SHP77 (cell line): ENCODE measurements around the gene PAPPA2.
"Not testable (repeated sequence)": the region's sequence is repeated elsewhere in the genome, so short reads cannot be mapped to it uniquely, and the experiment has no call there.

Experiments
- DNase-seq, 2 experiments: peaks; one replicate each; lab custom pipeline; 2025; lab: John Stamatoyannopoulos, UW

The PAPPA2 gene

DNA sequence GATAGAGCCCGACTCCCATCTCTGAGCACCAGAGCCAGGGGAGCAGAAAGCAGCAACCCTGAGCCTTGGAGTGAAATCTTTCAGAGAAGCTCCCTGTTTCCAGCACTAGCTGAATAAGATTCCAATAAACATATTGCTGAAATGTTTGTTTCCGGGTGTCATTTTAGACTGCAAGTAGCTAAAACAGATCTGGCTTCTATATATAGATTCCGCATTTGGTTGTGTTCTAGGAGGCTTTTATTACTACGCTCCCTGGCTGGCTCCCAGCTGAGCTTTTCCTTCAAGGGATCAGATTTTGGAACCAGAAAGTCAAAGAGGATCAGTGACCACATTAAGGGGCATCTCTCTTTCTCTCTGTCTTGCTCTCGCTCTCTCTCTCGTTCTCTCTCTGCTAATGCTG is 88.2 kb downstream of the PAPPA2 start:
- no peak for DNase-seq

DNA sequence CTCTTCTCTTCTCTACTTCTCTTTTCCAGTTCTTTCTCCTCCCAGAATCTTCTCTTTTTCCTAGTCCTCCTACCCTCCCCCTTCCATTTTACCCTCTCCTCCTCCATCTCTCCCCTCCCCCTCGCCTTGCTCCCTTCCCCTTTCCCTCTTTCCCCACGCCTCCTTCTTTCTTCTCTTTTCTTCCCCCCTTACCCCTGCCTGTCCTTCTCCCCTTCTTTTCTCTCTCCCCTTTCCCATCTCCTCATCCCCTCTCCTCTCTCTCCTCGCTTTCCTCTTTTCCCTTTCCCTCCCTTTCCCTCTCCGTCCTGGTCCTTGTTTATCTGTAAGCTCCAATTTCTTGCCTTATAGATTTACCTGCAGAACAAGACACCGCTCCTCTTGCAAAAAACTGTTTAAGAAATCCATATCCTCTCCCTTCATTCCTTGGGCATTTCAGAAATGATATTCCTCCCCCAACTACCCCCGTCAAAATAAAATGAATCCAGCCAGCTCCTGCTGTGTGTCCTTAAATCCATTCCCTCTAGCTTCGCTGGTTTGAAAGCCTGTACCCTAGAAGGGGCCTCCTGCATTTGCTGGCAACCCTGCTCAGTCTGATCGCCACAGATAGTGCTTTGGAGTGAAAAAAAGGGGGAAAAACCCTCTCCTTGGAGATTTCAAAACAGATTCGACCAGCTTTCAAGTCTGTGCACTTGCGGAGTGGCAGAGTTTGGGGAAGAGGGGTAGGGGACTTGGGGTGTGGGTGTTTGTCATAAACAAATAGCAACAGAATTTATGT is 89.4 kb downstream of the PAPPA2 start:
- DNase-seq: no peak

DNA sequence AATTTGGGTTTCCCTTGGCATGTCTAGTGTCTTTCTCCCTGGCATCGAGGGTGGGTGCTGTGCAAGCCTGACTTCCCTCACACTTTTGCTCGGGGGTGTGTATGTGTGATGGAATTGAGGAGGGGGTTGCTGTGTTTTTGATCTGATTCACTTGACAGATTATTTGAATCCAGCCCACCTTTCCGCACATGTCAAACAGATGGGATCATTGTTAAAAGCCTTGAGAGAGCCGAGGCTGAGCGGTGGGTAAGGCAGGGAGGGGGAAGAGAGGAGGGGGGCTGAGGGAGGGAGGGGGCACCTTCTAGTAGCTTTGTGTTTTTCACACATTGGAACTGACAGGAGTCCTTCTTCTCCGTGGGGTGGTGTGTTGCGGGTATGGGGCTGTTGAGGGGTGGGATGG is 90.0 kb downstream of the PAPPA2 start:
- no peak for DNase-seq

DNA sequence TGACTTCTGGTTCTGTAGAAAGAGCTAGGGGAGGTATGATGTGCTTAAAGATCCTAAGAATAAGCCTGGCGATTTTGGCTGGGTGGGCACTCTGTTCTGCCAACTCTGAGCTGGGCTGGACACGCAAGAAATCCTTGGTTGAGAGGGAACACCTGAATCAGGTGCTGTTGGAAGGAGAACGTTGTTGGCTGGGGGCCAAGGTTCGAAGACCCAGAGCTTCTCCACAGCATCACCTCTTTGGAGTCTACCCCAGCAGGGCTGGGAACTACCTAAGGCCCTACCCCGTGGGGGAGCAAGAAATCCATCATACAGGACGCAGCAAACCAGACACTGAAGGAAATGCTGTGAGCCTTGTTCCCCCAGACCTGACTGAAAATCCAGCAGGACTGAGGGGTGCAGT is 93.3 kb downstream of the PAPPA2 start:
- DNase-seq: no peak

DNA sequence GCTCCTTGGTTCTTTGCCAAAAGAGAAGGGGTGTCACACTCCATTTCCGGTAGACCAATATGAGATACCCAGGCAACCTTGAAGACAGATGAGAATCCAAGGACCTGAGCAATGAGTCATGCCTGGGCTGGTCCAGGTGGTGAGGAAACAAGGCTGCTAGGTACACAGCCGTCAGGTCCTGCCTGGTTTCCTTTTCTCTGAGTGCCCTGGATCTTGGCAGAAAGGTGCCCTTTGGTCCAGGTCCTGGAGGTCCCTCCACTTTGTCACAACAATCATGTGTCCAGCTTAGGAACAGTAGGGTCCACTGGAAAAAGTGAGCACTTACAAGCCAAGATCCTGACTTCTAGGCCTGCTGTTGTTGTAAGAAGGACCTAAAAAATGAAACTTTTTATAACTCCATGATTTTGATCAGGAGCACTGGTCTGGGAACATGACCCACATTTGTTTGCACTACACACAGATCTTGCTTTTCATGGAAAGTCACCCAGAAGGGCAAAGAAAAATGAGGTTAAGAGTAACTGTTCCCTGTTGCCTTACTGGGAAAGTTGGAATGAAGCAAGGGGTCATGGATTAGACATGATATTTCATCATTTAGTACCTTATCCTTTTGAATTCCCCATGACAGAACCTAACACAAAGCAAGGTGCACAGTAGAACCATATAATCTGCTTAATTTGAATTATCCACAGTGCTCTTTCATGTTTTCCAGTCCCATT is 94.7 kb downstream of the PAPPA2 start:
- DNase-seq: no peak

DNA sequence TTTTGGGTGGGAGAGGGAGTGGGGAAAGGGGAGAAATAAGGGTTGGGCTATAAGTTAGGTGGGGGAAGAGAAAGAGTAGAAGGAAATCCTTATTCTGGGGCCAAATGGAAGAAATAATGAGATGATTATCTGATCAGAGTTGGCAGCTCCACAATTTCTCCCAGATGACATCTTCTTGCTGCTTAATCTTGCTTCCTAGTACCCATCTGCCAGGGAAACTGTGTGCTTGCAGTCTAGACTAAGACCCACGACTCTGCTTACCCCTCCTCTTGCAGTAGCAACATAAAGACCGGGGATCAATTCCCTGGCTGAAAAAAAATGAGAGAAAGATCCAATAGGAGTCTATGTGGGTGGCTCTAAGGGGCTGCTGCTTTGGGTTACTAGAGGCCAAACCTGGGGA is 95.6 kb downstream of the PAPPA2 start:
- DNase-seq: no peak

DNA sequence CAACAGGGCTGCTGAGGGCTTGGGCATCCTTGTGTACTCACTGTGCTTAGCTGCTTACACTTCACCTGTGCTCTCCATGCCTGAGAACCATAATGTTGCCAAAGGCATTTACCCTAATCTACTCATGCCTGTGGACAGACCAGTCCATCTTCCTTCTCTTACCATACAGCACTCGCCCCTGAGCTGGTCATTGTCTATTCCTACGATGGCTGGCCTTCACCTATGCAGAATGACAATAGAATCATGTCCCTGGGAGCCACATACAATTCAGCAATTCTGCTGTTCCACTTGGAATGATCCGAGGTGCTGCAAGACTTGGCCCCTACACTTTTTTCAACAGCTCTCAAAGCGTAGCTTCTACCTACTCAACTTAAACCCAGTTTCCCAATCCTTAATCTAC is 96.5 kb downstream of the PAPPA2 start:
- no peak for DNase-seq

DNA sequence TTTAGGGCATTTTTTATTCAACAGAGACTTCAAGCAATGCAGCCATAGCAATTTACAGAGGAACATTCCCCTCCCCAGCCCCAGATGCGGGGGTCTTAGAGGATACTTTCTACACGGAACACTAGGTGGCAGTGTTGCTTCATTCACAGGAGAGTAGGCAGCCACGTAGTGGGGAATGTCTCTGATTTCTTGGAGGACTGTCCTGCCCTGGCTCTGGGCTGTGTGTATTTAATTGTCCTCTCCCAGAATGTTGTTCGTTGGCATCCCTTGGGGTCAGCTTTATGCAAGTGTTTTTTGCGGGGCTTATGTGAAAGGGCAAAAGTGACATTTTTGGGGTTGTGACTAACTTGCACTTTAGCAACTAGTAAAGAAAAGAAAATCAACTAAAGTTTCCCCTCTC is 96.9 kb downstream of the PAPPA2 start:
- DNase-seq: peak; percentile 30 to 32

DNA sequence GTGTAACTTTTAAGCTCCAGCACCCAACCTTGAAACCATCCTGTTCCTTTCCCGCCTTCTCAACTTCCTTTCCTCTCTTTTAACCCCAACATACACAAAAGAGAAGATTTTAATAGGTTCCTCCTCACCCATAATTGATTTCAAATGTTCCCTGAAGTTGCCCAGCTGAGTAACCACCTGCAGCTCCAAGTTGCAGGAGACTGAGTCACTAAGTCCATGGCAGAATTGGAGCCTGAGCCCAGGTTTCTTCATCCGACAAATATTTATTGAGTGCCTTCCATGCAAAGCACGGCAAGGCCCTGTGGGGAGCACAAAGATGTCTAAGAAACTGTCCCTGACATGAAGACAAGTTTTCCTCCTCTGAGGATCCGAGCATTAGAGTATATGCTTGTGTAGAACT is 97.7 kb downstream of the PAPPA2 start:
- no peak for DNase-seq

DNA sequence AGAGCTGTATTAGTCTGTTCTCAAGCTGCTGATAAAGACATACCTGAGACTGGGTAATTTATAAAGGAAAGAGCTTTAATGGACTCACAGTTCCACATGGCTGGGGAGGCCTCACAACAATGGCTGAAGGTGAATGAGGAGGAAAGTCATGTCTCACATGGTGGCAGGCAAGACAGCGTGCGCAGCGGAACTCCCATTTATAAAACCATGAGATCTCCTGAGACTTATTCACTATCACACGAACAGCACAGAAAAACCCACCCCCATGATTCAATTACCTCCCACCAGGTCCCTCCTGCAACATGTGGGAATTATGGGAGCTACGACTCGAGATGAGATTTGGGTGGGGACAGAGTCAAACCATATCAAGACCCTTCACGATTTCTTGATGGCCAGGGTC is 98.8 kb downstream of the PAPPA2 start:
- not testable (repeated sequence) for DNase-seq

DNA sequence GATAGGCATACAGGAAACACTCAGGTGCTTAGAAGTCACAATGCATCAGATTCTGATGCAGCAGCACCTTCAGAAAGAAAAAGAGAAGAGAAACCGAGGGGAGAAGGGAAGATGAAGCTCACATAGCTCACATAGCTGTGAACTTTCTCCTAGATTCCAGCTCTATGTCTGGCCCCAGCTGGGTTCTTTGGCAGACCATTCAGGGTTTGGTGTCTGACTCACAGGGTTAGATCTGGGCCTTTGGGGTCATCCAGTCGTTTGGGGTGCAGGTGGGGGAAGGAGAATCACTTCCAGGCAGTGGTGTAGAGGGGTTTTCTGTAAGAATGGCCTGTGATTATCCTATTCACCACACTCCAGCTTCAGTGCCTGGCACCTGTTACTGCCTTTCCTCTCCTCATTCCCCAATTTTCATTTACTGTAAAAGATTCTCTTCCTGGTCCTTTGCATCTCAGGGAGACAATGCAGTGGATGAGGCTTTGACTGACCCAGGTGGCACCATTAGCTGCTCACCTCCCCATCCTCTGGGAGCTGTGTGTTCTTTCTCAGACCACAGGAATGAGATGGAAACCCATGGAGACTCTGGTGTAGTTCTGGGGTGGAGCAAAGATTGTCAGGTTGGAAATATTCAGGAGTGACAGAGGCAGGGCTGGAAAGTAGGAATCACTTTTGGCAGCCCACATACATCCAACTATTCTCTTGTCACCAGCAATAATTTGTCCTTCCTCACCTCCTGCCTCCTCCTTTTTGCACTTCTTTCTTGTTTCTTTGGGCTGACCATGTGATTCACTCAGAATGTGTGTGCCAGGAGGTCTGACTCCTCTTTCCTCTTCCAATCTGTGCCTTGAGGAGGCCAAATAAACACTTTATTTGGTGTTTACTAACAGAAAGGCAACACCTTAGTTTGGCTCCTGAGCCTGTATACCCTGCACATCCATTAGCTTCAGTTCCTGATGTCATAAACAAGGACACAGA is 103.3 kb downstream of the PAPPA2 start:
- no peak for DNase-seq

DNA sequence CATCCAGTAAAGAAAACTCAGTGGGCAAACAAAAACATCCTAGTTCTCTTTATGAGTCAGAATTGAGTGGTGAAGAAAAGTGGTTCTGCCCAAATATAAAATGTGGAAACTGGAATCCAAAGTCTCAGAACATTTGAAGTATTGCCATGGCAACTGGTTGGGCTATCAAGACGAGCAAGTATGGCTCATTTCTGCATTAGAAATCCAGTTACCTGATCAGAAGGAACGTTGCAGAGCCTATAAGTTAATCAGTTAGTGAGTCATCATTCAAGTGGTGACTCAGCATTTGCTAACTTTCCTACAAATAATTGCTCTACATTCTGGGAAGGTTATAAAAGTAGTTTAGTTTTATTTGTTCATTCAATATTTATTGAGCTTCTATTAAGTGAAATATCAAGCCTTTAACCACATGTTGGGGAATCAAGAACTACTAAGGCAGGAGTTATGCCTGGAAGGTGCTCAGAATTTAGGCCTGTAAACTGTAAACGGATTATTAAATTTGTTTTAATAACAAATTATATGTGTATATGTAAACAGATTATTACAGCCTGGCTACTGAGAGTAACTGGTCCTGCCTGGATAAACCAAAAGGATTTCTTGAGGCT is 104.3 kb downstream of the PAPPA2 start:
- DNase-seq: no peak

DNA sequence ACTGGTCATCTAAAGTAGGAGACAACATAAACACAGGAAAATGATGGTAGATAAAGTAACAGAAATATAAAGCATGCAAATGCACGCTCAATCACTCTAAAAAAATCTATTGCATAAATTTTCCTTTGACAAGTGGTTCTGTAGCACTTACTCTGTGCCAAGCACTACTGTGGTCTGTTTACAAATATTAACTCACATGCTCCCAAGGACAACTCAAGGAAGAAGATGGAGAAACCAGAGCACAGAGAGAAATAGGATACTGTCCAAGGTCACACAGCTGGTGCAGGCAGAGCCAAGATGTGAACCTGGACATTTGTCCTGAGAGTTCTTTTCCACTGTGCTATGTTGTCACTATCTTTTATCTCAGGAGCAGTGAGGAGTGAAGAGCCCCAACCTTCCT is 105.2 kb downstream of the PAPPA2 start:
- no peak for DNase-seq

DNA sequence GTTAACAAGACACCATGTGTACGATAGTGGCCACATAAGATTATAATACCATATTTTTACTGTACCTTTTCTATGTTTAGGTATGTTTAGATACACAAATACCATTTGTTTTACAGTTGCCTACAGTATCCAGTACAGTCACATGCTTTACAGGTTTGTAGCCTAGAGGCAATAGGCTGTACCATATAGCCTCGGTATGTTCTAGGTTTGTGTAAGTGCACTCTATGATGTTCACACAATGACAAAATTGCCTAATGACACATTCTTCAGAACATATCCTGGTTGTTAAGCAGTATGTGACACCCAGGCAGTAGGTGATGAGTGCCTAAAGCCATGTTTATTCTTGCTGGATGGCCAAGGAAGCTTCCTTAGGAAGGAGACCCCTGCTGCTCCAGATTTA is 111.8 kb downstream of the PAPPA2 start:
- no peak for DNase-seq

DNA sequence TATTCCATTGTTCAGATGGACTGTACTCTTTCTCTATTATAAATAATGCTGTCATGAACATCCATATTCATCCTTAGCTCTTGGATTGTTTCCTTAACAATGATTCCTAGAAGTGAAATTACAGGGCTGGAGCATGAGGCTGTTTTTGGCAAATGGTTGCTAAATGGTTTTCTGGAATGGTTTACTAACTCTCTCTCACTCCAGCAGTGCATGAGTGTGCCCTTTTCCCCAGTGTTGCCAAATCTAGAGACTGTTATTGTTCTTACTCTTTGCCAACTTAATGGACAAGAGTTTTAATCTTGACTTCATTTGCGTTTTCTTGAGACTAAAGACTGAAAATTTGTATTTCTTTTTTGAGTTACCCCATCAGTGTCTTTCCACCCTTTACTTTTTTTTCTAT is 113.0 kb downstream of the PAPPA2 start:
- no peak for DNase-seq

DNA sequence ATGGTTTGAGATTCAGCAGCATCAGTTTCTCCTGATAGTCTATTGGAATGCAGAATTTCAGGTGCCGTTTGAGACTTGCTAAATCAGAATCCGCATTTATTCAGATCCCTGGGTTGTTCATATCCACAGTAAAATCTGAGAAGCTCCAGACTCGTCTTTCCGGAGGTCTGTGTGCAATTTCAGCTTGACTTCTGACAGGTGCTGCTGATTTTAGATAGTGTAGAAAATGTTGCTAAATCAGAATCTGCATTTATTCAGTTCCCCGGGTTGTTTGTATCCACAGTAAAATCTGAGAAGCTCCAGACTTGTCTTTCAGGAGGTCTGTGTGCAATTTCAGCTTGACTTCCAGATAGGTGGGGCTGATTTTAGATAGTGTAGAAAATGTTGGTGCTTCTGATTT is 113.7 kb downstream of the PAPPA2 start:
- no peak for DNase-seq

DNA sequence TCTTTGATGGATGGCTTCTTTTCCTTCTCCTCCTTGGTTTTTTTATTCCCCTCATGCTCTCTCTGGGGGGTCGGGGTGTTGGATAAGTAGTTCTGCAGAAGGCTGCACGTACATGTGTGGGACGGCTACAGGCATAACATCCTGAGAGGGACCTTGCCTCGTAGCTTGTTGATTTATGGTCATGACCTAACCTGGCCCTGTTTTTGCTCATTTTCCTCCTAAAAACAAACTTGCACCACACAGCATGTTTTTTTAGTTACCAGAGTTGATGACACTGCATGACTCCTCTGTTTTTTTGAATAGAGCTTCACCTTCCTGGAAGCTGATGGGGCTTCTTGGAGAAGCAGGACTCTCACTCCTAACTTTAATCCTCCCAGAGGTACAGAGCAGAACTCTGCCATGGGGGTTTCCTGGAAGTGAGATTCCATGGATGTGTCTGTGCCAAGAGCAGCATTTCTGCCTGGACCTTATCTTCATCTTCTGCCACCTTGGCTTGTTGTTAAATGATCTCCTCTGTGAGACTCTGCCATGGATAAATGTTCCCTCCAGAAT is 114.7 kb downstream of the PAPPA2 start:
- DNase-seq: no peak

DNA sequence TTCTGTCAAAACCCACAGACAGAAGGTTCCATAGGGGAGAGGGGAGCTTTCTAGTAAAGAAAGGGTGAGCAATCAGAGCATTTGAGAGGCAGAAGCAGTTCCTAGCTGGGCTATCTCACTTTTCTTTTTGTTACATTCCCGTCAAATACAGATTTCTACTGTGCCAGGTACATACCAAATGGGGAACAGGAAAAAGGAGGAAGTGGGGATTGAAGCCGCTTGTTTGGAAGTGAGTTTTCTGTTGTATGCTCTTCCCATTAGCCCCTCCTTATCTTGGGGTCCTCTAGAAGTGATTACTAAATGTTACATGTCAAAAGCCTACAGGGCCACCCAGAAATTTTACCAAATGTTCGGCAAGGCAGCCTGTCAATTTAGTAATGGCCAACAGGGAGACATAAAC is 116.1 kb downstream of the PAPPA2 start:
- no peak for DNase-seq

DNA sequence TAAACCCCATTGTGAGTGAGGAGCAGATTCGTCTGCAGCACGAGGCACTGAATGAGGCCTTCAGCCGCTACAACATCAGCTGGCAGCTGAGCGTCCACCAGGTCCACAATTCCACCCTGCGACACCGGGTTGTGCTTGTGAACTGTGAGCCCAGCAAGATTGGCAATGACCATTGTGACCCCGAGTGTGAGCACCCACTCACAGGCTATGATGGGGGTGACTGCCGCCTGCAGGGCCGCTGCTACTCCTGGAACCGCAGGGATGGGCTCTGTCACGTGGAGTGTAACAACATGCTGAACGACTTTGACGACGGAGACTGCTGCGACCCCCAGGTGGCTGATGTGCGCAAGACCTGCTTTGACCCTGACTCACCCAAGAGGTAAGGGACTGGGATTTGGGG is 132.2 kb downstream of the PAPPA2 start:
- DNase-seq: no peak

DNA sequence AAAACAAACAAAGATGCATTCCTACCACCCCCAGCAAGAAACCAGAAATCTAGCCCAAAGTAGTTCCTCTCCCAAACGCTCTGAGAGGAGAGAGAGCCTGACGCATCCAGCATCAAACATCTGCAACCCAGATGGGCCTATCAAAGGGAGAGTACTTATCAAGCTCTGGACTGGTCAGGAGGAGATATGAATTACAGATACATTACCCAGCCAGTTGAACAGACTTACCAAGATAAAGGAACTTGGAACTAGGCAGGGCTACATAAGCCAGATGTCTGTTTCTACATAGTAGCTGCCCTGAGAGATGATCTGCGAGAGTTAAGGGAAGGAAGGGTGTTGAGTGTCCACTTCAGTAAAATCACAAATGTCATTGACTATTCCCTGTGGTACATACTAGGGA is 138.4 kb downstream of the PAPPA2 start:
- DNase-seq: no peak

DNA sequence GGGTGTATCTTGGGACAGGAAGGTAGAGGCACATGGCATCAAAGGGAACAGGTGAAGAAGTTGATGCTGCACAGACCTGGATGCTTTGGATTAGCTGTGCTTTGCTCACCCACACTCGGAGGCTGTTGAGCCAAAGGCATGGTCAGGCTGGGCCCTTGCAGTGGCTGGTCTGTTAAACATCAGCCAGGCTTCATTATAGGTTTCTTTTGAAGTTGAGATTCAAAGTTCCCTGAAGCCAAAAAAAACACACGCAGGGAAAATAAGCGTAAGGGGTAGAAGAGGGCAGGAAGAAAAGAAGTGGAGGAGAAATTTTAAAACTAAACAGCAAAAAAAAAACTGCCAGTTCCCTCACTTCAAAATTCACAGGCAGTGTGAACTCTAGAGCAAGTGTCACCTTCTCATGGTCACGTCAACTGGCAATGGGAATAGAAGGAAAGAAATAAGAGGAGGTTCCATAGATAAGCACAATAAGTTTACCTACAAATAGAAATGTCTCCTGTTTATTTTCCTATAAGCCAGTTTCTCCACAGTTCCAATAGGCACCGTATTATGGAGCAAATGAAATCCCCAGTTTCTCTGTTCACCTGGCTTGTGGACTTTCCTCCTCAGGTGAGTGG is 139.5 kb downstream of the PAPPA2 start:
- DNase-seq: no peak
